K562 (cell line): ENCODE results near the gene TFB2M. TPM values are rescaled to one million over a fixed set of nuclear protein-coding genes. Genes with fewer than 3 reads are reported as not detected.
A peak's percentile ranks its signal among the peaks of the same experiment; 100 is the strongest.

Experiments used
- ATAC-seq: fragments of 200-7000 bp; cut with Tn5 transposase; 3 replicates; pipeline ENCODE4 v1.9.1; 2020; ENCODE audit warnings: moderate library complexity
- BruUV-seq: library from RNA; stranded (reverse); fragments of 400-500 nt; replicated peaks from 2 replicates; lab custom pipeline; 2021; lab: Mats Ljungman, UMichigan
- CTCF ChIA-PET: fragments of 300-600 bp; formaldehyde crosslinking; extraction: SDS; loops from one replicate; lab custom pipeline; 2021; ENCODE audit warnings: low intra/inter-chr PET ratio; lab: Yijun Ruan, JAX
- POLR2A ChIA-PET: fragments of 300-600, 350-650 bp; sonication (Branson Sonifier 250); formaldehyde crosslinking; extraction: SDS; loops from one replicate; lab custom pipeline; 2021; ENCODE audit warnings: antibody characterized with exemption, inconsistent platforms; lab: Yijun Ruan, JAX
- DNase-seq, 4 experiments: peaks; one replicate each; pipeline versions ENCODE4 v3.0.0 to v3.0.0-alpha.2; 2011 to 2018; ENCODE audit warnings: low spot score in 3 of 4, mixed read lengths in 3 of 4; ENCODE audit errors: extremely low read depth in 1 of 4
- FAIRE-seq: peaks from 2 replicates; lab custom pipeline; 2011; peaks lifted over from hg19 to GRCh38; lab: Jason Lieb, UNC
- H2AFZ ChIP-seq: 2 replicates; pipeline ENCODE4 v1.6.0; 2011; ENCODE audit warnings: low read depth, low read length, control low read depth, inconsistent platforms
- H3K27ac ChIP-seq: fragments of 200-600 bp; 3 replicates; pipeline ENCODE4 v1.8.0; 2011; ENCODE audit warnings: low read depth, mild to moderate bottlenecking, control low read depth, inconsistent platforms, low read length, moderate library complexity, mixed read lengths; ENCODE audit errors: extremely low read depth
- H3K27me3 ChIP-seq, 2 experiments: fragments of 300-600 bp in 1 of 2; 2 replicates in 1 of 2; 3 replicates in 1 of 2; pipeline versions ENCODE4 v1.6.0 to v1.8.0; 2011; ENCODE audit warnings: inconsistent platforms in 2 of 2, low read length in 2 of 2, mild to moderate bottlenecking in 1 of 2, mixed read lengths in 1 of 2, moderate library complexity in 1 of 2; ENCODE audit not compliant: control insufficient read depth in 2 of 2, insufficient read depth in 2 of 2
- H3K36me3 ChIP-seq: fragments of 300-600 bp; 3 replicates; pipeline ENCODE4 v1.8.0; 2011; ENCODE audit warnings: mild to moderate bottlenecking, low read length, inconsistent platforms; ENCODE audit not compliant: control insufficient read depth, insufficient read depth
- H3K4me1 ChIP-seq, 2 experiments: fragments of 200-600 bp in 1 of 2; replicated peaks in 1 of 2; 2 replicates in 1 of 2; 3 replicates in 1 of 2; pipeline versions ENCODE4 v1.5.1 to v1.8.0; 2011; ENCODE audit warnings: inconsistent platforms in 2 of 2, low read length in 2 of 2, mild to moderate bottlenecking in 1 of 2, mixed read lengths in 1 of 2, moderate library complexity in 1 of 2; ENCODE audit not compliant: control insufficient read depth in 2 of 2, insufficient read depth in 2 of 2
- H3K4me2 ChIP-seq: 2 replicates; pipeline ENCODE4 v1.6.1; 2011; ENCODE audit warnings: low read length, control low read depth, inconsistent platforms, mixed read lengths; ENCODE audit not compliant: insufficient read depth
- H3K4me3 ChIP-seq: fragments of 200-600 bp; sonication (generic), shearing (Covaris generic); 2 replicates; pipeline ENCODE4 v1.5.1; 2016; ENCODE audit warnings: control low read depth, inconsistent platforms
- H3K79me2 ChIP-seq: fragments of 200-600 bp; 3 replicates; pipeline ENCODE4 v1.8.0; 2011; ENCODE audit warnings: low read length, inconsistent platforms; ENCODE audit not compliant: control insufficient read depth, insufficient read depth
- H3K9ac ChIP-seq, 2 experiments: 2 replicates each; pipeline versions ENCODE4 v1.6.0 to v1.6.1; 2011; ENCODE audit warnings: low read depth in 2 of 2, low read length in 2 of 2, control low read depth in 1 of 2, inconsistent platforms in 1 of 2, mild to moderate bottlenecking in 1 of 2, mixed read lengths in 1 of 2; ENCODE audit not compliant: insufficient read depth in 1 of 2
- H3K9me1 ChIP-seq: one replicate; pipeline ENCODE4 v1.6.0; 2011; ENCODE audit warnings: inconsistent platforms, mild to moderate bottlenecking, low read length, moderate library complexity; ENCODE audit not compliant: control insufficient read depth, insufficient read depth
- H3K9me3 ChIP-seq: replicated peaks from 2 replicates; pipeline ENCODE4 v1.5.1; 2011; ENCODE audit warnings: low read depth, low read length, inconsistent platforms; ENCODE audit not compliant: control insufficient read depth, insufficient read depth
- H4K20me1 ChIP-seq: replicated peaks from 2 replicates; pipeline ENCODE4 v1.6.1; 2011; ENCODE audit warnings: low read length, inconsistent platforms, mixed read lengths; ENCODE audit not compliant: control insufficient read depth, insufficient read depth
- DIDO1 ChIP-seq: fragments of 450-650 bp; IDR thresholded peaks from 2 replicates; pipeline ENCODE4 v1.6.1; 2016; ENCODE audit warnings: low read depth, missing biosample characterization, missing genetic modification characterization
- KDM2B ChIP-seq: fragments of 250-450 bp; sonication (Bioruptor Pico); IDR thresholded peaks from 2 replicates; pipeline ENCODE4 v1.8.0; 2021; ENCODE audit warnings: mild to moderate bottlenecking, moderate library complexity
- NELFE ChIP-seq: IDR thresholded peaks from 2 replicates; pipeline ENCODE4 v1.6.1; 2011; ENCODE audit warnings: mild to moderate bottlenecking; ENCODE audit not compliant: insufficient read depth, insufficient read length
- RBM25 ChIP-seq: fragments of 200-400 bp; formaldehyde crosslinking; IDR thresholded peaks from 2 replicates; pipeline ENCODE4 v1.6.1; 2018; ENCODE audit warnings: low read length, low read depth, moderate library complexity; ENCODE audit not compliant: severe bottlenecking
- RCOR1 ChIP-seq, 2 experiments: IDR thresholded peaks; 2 replicates each; pipeline ENCODE4 v1.6.1; 2012; ENCODE audit warnings: low read depth in 2 of 2, low read length in 2 of 2, borderline replicate concordance in 1 of 2, improper control_type of control experiment in 1 of 2
- SMARCA4 ChIP-seq: fragments of 450-650 bp; IDR thresholded peaks from 2 replicates; pipeline ENCODE4 v1.6.1; 2016
- TRIM28 ChIP-seq: fragments of 450-650 bp; IDR thresholded peaks from 2 replicates; pipeline ENCODE4 v1.6.1; 2017
- U2AF1 ChIP-seq: fragments of 200-400 bp; formaldehyde crosslinking; optimal IDR thresholded peaks from 2 replicates; pipeline ENCODE3; 2017; ENCODE audit warnings: mild to moderate bottlenecking, low read depth, low read length, moderate library complexity
- YBX1 ChIP-seq: fragments of 450-650 bp; IDR thresholded peaks from 2 replicates; pipeline ENCODE4 v1.7.1; 2016; ENCODE audit warnings: mild to moderate bottlenecking
- ZNF311 ChIP-seq: fragments of 250-450 bp; sonication (Bioruptor Pico); IDR thresholded peaks from 2 replicates; pipeline ENCODE4 v1.4.0; 2020; ENCODE audit warnings: mild to moderate bottlenecking, moderate library complexity
- ZNF589 ChIP-seq: fragments of 200-800 bp; sonication (Bioruptor generic); IDR thresholded peaks from 2 replicates; pipeline ENCODE4 v1.6.1; 2016; ENCODE audit warnings: low read depth, missing genetic modification characterization, missing compliant biosample characterization
- ZSCAN29 ChIP-seq: fragments of 450-650 bp; IDR thresholded peaks from 2 replicates; pipeline ENCODE4 v1.6.1; 2017
- WGBS: fragments of 100-300 bp; shearing (Covaris generic); methylation state at CpG from one replicate; pipeline ENCODE4 v1.1.6; 2016; ENCODE audit warnings: low coverage, mixed read lengths; ENCODE audit not compliant: insufficient coverage; ENCODE audit errors: missing lambda C conversion rate; 5-methylcytosine and 5-hydroxymethylcytosine counted together
- in situ Hi-C: fragments of 300-500 bp; cut with MboI; formaldehyde crosslinking; loops from 4 replicates; pipeline ENCODE4 v1.15.0; 2018; ENCODE audit warnings: inconsistent platforms, mixed read lengths
- intact Hi-C: fragments of 100-400 bp; cut with micrococcal nuclease; formaldehyde crosslinking; loops from 2 replicates; pipeline ENCODE4 v1.14.2; 2022
- polyA plus RNA-seq, 8 experiments: library from polyadenylated mRNA; depleted of rRNA in 4 of 8; stranded (reverse) in 5 of 8; unstranded in 3 of 8; fragments of >200 nt; fragmentation: Nextera tagmentation in 2 of 8; fragmentation: Illumina TruSeq in 1 of 8; extraction: Ambion mirVana in 2 of 8; extraction: Trizol in 1 of 8; gene quantifications; 2 replicates each; pipeline versions ENCODE4 v1.2.1 to v1.2.3, GENCODE V29; 2011 to 2014; ENCODE audit warnings: inconsistent platforms in 1 of 8, missing spikeins in 1 of 8
- total RNA-seq, 7 experiments: library from RNA; depleted of rRNA in 6 of 7; stranded (reverse); fragments of >200 nt in 6 of 7; fragmentation: Illumina TruSeq in 2 of 7; extraction: Trizol in 2 of 7; gene quantifications; 2 replicates each; pipeline versions ENCODE4 v1.2.1 to v1.2.3, GENCODE V29; 2011 to 2021; ENCODE audit warnings: low replicate concordance in 1 of 7
- TF ChIP-seq, protein P1 (sequence below): sonication (generic); formaldehyde crosslinking; IDR thresholded peaks from 2 replicates; pipeline ENCODE4 v1.8.1; 2023; ENCODE audit warnings: mild to moderate bottlenecking, missing genetic modification reagents
- TF ChIP-seq, protein P2 (sequence below): IDR thresholded peaks from 2 replicates; pipeline ENCODE4 v1.6.1; 2016; ENCODE audit warnings: missing genetic modification characterization, missing compliant biosample characterization

TFB2M gene
- total and polyA plus RNA-seq, 9 of the 15 experiments (the other 6 are each of a cell fraction or from before 2014, with no cell fraction given), result 55.1 to 162 (median 70.6) TPM

DNA sequence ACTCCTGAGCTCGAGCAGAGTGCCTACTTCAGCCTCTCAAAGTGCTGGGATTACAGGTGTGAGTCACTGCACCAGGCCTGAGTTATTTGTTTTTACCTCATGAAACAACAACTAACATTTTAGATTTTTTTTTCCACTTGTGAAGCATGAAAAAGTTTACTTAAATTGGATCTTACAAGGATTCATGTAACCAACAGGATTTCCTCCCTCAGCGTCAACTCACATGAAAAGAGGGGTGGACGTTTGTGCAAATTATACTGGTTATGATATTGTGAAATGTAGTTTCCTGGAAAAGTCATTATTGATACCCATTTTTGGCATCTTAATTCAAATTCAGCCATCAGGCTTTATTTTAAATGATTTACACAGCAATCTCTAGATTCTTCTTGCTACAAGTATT is 6.7 kb upstream of the TFB2M start (continued):
- TF ChIP-seq KDM2B, result no peak
- no peak for TF ChIP-seq DIDO1 (tag)
- peak; percentile 32; the same call in 1 of the 2 replicates for TF ChIP-seq SMARCA4
- no peak for TF ChIP-seq YBX1

DNA sequence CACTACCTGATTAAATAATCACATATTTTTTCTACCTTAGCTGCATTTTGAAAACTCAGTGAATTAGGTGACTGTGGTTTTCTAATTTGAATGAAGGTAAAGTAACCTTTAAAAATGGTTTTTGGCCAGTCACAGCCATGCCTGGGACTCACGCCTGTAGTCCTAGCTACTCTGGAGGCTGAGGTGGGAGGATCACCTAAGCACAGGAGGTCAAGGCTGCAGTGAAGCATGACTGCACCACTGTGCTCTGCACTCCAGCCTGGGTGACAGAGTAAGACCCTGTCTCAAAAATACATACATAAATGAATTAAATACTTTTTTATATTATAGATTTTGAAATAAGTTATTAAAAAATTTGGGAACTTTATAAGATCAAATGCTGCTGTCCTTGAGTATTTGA is 5.9 kb upstream of the TFB2M start:
- intact Hi-C loops (loop anchor here (10.0 kb wide), 1 partner anchor 267 kb away; no protein-coding TSS in a partner anchor), in situ Hi-C loops (no loop called here)
- FAIRE-seq (no peak), DNase-seq (no peak), ATAC-seq (no peak)
- ChIA-PET CTCF (no interaction called here), POLR2A (interaction anchor here (0.7 to 1.1 kb wide), 2 partner anchors 8 to 9 kb away, joined by 3 to 4 read pairs; no protein-coding TSS in a partner anchor)
- H3K9me3 ChIP-seq, result 0 out of 2 replicates have a peak, but pooled peaks cover 2% of the 10 kb centered on the region
- no peaks in the 10 kb centered on the region for H3K27me3 ChIP-seq
- H2AFZ ChIP-seq, result no peak overlapping the region
- no peaks in the 10 kb centered on the region for H3K9me1 ChIP-seq
- peak overlapping the region; percentile 58 to 75; a peak in 2 of 4 replicates for H3K9ac ChIP-seq
- H3K4me2 ChIP-seq, result no peak overlapping the region; the same call in 1 of the 2 replicates
- H3K4me1 ChIP-seq, result peaks cover 18 to 49% of the 10 kb centered on the region in 2 experiments
- peaks cover 99% of the 10 kb centered on the region for H3K79me2 ChIP-seq
- peaks cover 25% of the 10 kb centered on the region for H3K36me3 ChIP-seq
- H3K4me3 ChIP-seq, result no peak overlapping the region
- H3K27ac ChIP-seq, result peak overlapping the region; percentile 85; the same call in 2 of the 3 replicates
- WGBS, result 87% methylated on average over 1 of the region's 1 CpG
- BruUV-seq, result no TSS peak
- no peaks in the 10 kb centered on the region for H4K20me1 ChIP-seq
- no peak for TF ChIP-seq TRIM28
- TF ChIP-seq RBM25, result peak; percentile 55
- 0 out of 2 replicates have a peak, but pooled peaks have one; percentile 22 for TF ChIP-seq ZNF589 (CRISPR knock-in tag)
- TF ChIP-seq NELFE, result no peak
- peak; percentile 28; the same call in 1 of the 2 replicates for TF ChIP-seq ZNF311 (CRISPR knock-in tag)
- TF ChIP-seq, protein P1, sequence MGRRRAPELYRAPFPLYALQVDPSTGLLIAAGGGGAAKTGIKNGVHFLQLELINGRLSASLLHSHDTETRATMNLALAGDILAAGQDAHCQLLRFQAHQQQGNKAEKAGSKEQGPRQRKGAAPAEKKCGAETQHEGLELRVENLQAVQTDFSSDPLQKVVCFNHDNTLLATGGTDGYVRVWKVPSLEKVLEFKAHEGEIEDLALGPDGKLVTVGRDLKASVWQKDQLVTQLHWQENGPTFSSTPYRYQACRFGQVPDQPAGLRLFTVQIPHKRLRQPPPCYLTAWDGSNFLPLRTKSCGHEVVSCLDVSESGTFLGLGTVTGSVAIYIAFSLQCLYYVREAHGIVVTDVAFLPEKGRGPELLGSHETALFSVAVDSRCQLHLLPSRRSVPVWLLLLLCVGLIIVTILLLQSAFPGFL (CRISPR knock-in tag), result no peak
- 0 out of 4 replicates have a peak, but pooled peaks of 1 of the 2 experiments have one; percentile 9 for TF ChIP-seq RCOR1 (IDR thresholded peaks at IDR 0.05; ENCODE audit: borderline replicate concordance in 1 of 2, low read depth in 2 of 2, low read length in 2 of 2)
- TF ChIP-seq, protein P2, sequence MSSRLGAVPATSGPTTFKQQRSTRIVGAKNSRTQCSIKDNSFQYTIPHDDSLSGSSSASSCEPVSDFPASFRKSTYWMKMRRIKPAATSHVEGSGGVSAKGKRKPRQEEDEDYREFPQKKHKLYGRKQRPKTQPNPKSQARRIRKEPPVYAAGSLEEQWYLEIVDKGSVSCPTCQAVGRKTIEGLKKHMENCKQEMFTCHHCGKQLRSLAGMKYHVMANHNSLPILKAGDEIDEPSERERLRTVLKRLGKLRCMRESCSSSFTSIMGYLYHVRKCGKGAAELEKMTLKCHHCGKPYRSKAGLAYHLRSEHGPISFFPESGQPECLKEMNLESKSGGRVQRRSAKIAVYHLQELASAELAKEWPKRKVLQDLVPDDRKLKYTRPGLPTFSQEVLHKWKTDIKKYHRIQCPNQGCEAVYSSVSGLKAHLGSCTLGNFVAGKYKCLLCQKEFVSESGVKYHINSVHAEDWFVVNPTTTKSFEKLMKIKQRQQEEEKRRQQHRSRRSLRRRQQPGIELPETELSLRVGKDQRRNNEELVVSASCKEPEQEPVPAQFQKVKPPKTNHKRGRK (tag), result peak; percentile 25; the same call in 1 of the 2 replicates
- no peak for TF ChIP-seq ZSCAN29
- no peak for TF ChIP-seq U2AF1
